Loucy (cell line): ENCODE data around the gene POLG.

ENCODE experiments used
- EZH2phosphoT487 ChIP-seq: fragments of 200-600 bp; IDR thresholded peaks from 2 replicates; pipeline ENCODE4 v1.6.1; 2018; ENCODE audit warnings: antibody characterized with exemption, mild to moderate bottlenecking, moderate library complexity, borderline replicate concordance
- TF ChIP-seq, protein P1 (sequence below): fragments of 200-600 bp; sonication (generic); conservative IDR thresholded peaks from 2 replicates; pipeline ENCODE4 v1.5.1; 2014; ENCODE audit warnings: mild to moderate bottlenecking, antibody characterized with exemption, low read length

DNA sequence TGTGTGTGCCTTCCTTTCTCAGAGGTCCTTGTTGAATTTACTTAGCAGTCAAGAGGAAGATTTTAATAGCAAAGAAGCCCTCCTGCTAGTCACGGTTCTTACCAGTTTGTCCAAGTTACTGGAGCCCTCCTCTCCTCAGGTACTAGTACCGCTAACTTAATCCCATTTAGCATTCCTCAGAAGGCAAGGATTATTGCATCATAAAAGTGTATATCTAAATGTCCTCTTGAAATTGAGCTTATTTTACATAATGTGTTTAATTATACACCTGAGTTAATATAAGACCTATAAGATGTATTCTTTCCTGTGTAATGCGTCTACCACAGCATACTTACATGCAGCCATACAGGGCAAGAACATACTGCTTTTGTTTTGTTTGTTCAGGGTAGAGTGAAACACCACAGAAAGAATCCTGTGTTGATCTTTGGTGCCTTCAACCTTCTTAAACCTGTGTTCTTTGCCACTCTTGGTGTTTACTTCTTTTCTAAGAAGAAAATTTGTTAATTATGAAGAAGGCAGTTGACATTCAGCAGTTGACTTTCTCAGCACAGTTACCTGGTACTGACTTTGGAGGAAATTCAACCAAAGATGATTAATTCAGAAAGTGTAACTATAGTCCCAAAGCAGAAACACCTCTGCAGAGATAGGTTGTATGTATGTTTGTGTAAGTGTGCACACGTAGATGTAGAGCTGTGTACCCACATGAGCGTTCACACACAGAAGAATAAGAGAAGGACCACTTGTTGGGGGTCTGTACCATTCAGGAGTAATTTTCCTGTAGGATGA lies 33.1 kb downstream of the POLG start:
- TF ChIP-seq, protein P1, sequence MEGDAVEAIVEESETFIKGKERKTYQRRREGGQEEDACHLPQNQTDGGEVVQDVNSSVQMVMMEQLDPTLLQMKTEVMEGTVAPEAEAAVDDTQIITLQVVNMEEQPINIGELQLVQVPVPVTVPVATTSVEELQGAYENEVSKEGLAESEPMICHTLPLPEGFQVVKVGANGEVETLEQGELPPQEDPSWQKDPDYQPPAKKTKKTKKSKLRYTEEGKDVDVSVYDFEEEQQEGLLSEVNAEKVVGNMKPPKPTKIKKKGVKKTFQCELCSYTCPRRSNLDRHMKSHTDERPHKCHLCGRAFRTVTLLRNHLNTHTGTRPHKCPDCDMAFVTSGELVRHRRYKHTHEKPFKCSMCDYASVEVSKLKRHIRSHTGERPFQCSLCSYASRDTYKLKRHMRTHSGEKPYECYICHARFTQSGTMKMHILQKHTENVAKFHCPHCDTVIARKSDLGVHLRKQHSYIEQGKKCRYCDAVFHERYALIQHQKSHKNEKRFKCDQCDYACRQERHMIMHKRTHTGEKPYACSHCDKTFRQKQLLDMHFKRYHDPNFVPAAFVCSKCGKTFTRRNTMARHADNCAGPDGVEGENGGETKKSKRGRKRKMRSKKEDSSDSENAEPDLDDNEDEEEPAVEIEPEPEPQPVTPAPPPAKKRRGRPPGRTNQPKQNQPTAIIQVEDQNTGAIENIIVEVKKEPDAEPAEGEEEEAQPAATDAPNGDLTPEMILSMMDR, result no peak
- no peak for TF ChIP-seq EZH2phosphoT487
